ENCODE data around the gene AIFM3.

Gene AIFM3

GRCh38 chr22:20978419-20978818 lies 11.4 kb downstream of the AIFM3 start:
- TF ChIP-seq CTCF (IDR thresholded peaks at IDR 0.05; ENCODE audit: borderline replicate concordance, extremely low read depth, low read length, poor library complexity, severe bottlenecking) (no peak), EZH2 (IDR thresholded peaks at IDR 0.05; ENCODE audit: borderline replicate concordance, low read depth, low read length, severe bottlenecking) (no peak)
- ATAC-seq (ENCODE audit: insufficient read depth, low read depth), result no peak
- DNase-seq, result no peak
- Histone ChIP-seq H3K4me1 (ENCODE audit: insufficient read depth, low read length) (peaks cover 23% of the 10 kb centered on the region), H3K27me3 (ENCODE audit: insufficient read depth, low read length, poor library complexity) (no peaks in the 10 kb centered on the region), H3K36me3 (ENCODE audit: insufficient read depth, low read length) (peaks cover under 1% of the 10 kb centered on the region; the same call in 1 of the 2 replicates), H4K20me1 (ENCODE audit: insufficient read depth, low read length) (no peaks in the 10 kb centered on the region; the same call in 1 of the 2 replicates), H2AFZ (ENCODE audit: low read depth, low read length) (no peak overlapping the region), H3K9ac (ENCODE audit: low read depth, low read length) (no peak overlapping the region), H3K4me3 (ENCODE audit: low read depth in 1 of 2, low read length in 2 of 2) (no peak overlapping the region), H3K4me2 (ENCODE audit: insufficient read depth, low read length) (no peak overlapping the region), H3K9me3 (ENCODE audit: insufficient read depth, low read length, severe bottlenecking) (peaks cover 5% of the 10 kb centered on the region), H3K27ac (ENCODE audit: low read length) (no peak overlapping the region), H3K79me2 (ENCODE audit: insufficient read depth, low read length) (peaks cover 26% of the 10 kb centered on the region)

- no peak for ATAC-seq (ENCODE audit: insufficient read depth, low read depth)
- DNase-seq, result no peak
- no peak overlapping the region for H3K4me2 ChIP-seq (ENCODE audit: insufficient read depth, low read length)
Observed at GRCh38 chr22:20979243-20979809, 12.3 kb downstream of the AIFM3 start.

GRCh38 chr22:20979940-20980453 lies 12.9 kb downstream of the AIFM3 start:
- H3K4me3 ChIP-seq (ENCODE audit: low read depth in 1 of 2, low read length in 2 of 2), result no peak overlapping the region
- TF ChIP-seq CTCF (IDR thresholded peaks at IDR 0.05; ENCODE audit: borderline replicate concordance, extremely low read depth, low read length, poor library complexity, severe bottlenecking) (no peak), EZH2 (IDR thresholded peaks at IDR 0.05; ENCODE audit: borderline replicate concordance, low read depth, low read length, severe bottlenecking) (no peak)
- no peak overlapping the region for H3K9ac ChIP-seq (ENCODE audit: low read depth, low read length)
- H3K27me3 ChIP-seq (ENCODE audit: insufficient read depth, low read length, poor library complexity), result no peaks in the 10 kb centered on the region
- no peak overlapping the region for H3K4me2 ChIP-seq (ENCODE audit: insufficient read depth, low read length)
- H3K4me1 ChIP-seq (ENCODE audit: insufficient read depth, low read length), result peaks cover 30% of the 10 kb centered on the region
- DNase-seq (no peak), ATAC-seq (ENCODE audit: insufficient read depth, low read depth) (no peak)
- H3K9me3 ChIP-seq (ENCODE audit: insufficient read depth, low read length, severe bottlenecking), result peaks cover 5% of the 10 kb centered on the region
- H3K27ac ChIP-seq (ENCODE audit: low read length), result no peak overlapping the region
- peaks cover 34% of the 10 kb centered on the region for H3K79me2 ChIP-seq (ENCODE audit: insufficient read depth, low read length)
- H3K36me3 ChIP-seq (ENCODE audit: insufficient read depth, low read length), result peaks cover 14% of the 10 kb centered on the region
- H4K20me1 ChIP-seq (ENCODE audit: insufficient read depth, low read length), result no peaks in the 10 kb centered on the region; the same call in 1 of the 2 replicates
- H2AFZ ChIP-seq (ENCODE audit: low read depth, low read length), result no peak overlapping the region

More at GRCh38 chr22:20979243-20979809, 12.3 kb downstream of the AIFM3 start:
- no peak overlapping the region for H3K9ac ChIP-seq (ENCODE audit: low read depth, low read length)
- peaks cover 30% of the 10 kb centered on the region for H3K4me1 ChIP-seq (ENCODE audit: insufficient read depth, low read length)
- H3K27ac ChIP-seq (ENCODE audit: low read length), result no peak overlapping the region
- no peaks in the 10 kb centered on the region; the same call in 1 of the 2 replicates for H4K20me1 ChIP-seq (ENCODE audit: insufficient read depth, low read length)
- TF ChIP-seq CTCF (IDR thresholded peaks at IDR 0.05; ENCODE audit: borderline replicate concordance, extremely low read depth, low read length, poor library complexity, severe bottlenecking) (no peak), EZH2 (IDR thresholded peaks at IDR 0.05; ENCODE audit: borderline replicate concordance, low read depth, low read length, severe bottlenecking) (no peak)
- H3K36me3 ChIP-seq (ENCODE audit: insufficient read depth, low read length), result peaks cover 10% of the 10 kb centered on the region
- H3K79me2 ChIP-seq (ENCODE audit: insufficient read depth, low read length), result peaks cover 34% of the 10 kb centered on the region
- no peak overlapping the region for H3K4me3 ChIP-seq (ENCODE audit: low read depth in 1 of 2, low read length in 2 of 2)
- no peaks in the 10 kb centered on the region for H3K27me3 ChIP-seq (ENCODE audit: insufficient read depth, low read length, poor library complexity)
- peaks cover 5% of the 10 kb centered on the region for H3K9me3 ChIP-seq (ENCODE audit: insufficient read depth, low read length, severe bottlenecking)
- no peak overlapping the region for H2AFZ ChIP-seq (ENCODE audit: low read depth, low read length)
